ENCODE measurements around the gene ARHGAP18.

- TF ChIP-seq POLR2A (IDR thresholded peaks at IDR 0.05; ENCODE audit: low read length) (no peak), GATA1 (IDR thresholded peaks at IDR 0.05; ENCODE audit: low read depth, low read length) (no peak)
Measured at GRCh38 chr6:129683601-129684322, 26.2 kb downstream of the ARHGAP18 start.
